DOHH2 (cell line): ENCODE measurements around the gene TLE3.

Experiments used
- H3F3A ChIP-seq: fragments of 200-600 bp; sonication (generic), shearing (Covaris generic); 2 replicates; pipeline ENCODE4 v1.6.0; 2016; ENCODE audit warnings: antibody characterized with exemption, mild to moderate bottlenecking; ENCODE audit not compliant: control insufficient read depth, insufficient read depth
- H3K27ac ChIP-seq: fragments of 200-600 bp; sonication (generic); 2 replicates; pipeline ENCODE4 v1.5.1; 2014; ENCODE audit warnings: low read depth, mild to moderate bottlenecking, low read length, moderate library complexity
- H3K27me3 ChIP-seq: fragments of 200-600 bp; sonication (generic); 2 replicates; pipeline ENCODE4 v1.6.1; 2014; ENCODE audit warnings: mild to moderate bottlenecking, low read length, mixed read lengths; ENCODE audit not compliant: control insufficient read depth
- H3K36me3 ChIP-seq: fragments of 200-600 bp; sonication (generic); 2 replicates; pipeline ENCODE4 v1.6.1; 2014; ENCODE audit warnings: mild to moderate bottlenecking, low read length, moderate library complexity, mixed read lengths; ENCODE audit not compliant: control insufficient read depth
- H3K4me1 ChIP-seq: fragments of 200-600 bp; sonication (generic); 2 replicates; pipeline ENCODE4 v1.6.1; 2014; ENCODE audit warnings: mild to moderate bottlenecking, low read length, mixed read lengths; ENCODE audit not compliant: control insufficient read depth
- H3K4me2 ChIP-seq: fragments of 200-600 bp; sonication (generic); 2 replicates; pipeline ENCODE4 v1.6.0; 2014; ENCODE audit warnings: mild to moderate bottlenecking, low read length, moderate library complexity
- H3K4me3 ChIP-seq: fragments of 200-600 bp; sonication (generic); 2 replicates; pipeline ENCODE4 v1.5.1; 2014; ENCODE audit warnings: mild to moderate bottlenecking, low read length, mixed read lengths
- H3K79me2 ChIP-seq: fragments of 200-600 bp; sonication (generic); 2 replicates; pipeline ENCODE4 v1.6.1; 2014; ENCODE audit warnings: mild to moderate bottlenecking, low read length, mixed read lengths; ENCODE audit not compliant: control insufficient read depth
- H3K9me2 ChIP-seq: fragments of 200-600 bp; sonication (generic); replicated peaks from 2 replicates; pipeline ENCODE4 v1.6.1; 2014; ENCODE audit warnings: mild to moderate bottlenecking, low read length, mixed read lengths; ENCODE audit not compliant: control insufficient read depth
- H3K9me3 ChIP-seq: fragments of 200-600 bp; sonication (generic); 2 replicates; pipeline ENCODE4 v1.6.1; 2014; ENCODE audit warnings: antibody characterized with exemption, low read length, mixed read lengths; ENCODE audit not compliant: control insufficient read depth, insufficient read depth
- H4K20me1 ChIP-seq: fragments of 200-600 bp; sonication (generic); 2 replicates; pipeline ENCODE4 v1.6.0; 2014; ENCODE audit warnings: low read depth, mild to moderate bottlenecking, antibody characterized with exemption, low read length, moderate library complexity; ENCODE audit not compliant: control insufficient read depth, insufficient read depth
- CTCF ChIP-seq: fragments of 200-600 bp; sonication (generic); IDR thresholded peaks from one replicate; pipeline ENCODE4 v1.5.1; 2014; ENCODE audit warnings: antibody characterized with exemption, mild to moderate bottlenecking, low read depth, low read length; ENCODE audit not compliant: poor library complexity, severe bottlenecking
- EZH2phosphoT487 ChIP-seq: fragments of 200-600 bp; sonication (generic); IDR thresholded peaks from 2 replicates; pipeline ENCODE4 v1.6.1; 2017; ENCODE audit warnings: borderline replicate concordance, mild to moderate bottlenecking, antibody characterized with exemption, low read length, moderate library complexity, mixed read lengths

The TLE3 gene

GRCh38 chr15:70097321-70098152 lies at the start of gene TLE3:
TLE3 (minus strand) TSS chr15:70097917; CDS start chr15:70096798, 1,119 bp downstream.
- TF ChIP-seq CTCF (peak; percentile 16), EZH2phosphoT487 (no peak)
- H3K4me1 ChIP-seq, result peaks cover 63% of the 10 kb centered on the region
- peak within 1 kb of the TSS; percentile 82 for H3K4me2 ChIP-seq
- no peaks in the 10 kb centered on the region for H3K9me2 ChIP-seq
- H3K27me3 ChIP-seq, result peaks cover 18% of the 10 kb centered on the region
- H3K36me3 ChIP-seq, result peaks cover 40% of the 10 kb centered on the region
- H3K27ac ChIP-seq, result peak within 1 kb of the TSS; percentile 84
- peaks cover 13% of the 10 kb centered on the region for H3F3A ChIP-seq
- no peaks in the 10 kb centered on the region for H3K9me3 ChIP-seq
- peaks cover 49% of the 10 kb centered on the region for H3K79me2 ChIP-seq
- H3K4me3 ChIP-seq, result peak within 1 kb of the TSS; percentile 98
- H4K20me1 ChIP-seq, result peaks cover 19% of the 10 kb centered on the region

- peaks cover 41% of the 10 kb centered on the region for H3K27me3 ChIP-seq
- no peaks in the 10 kb centered on the region for H3K9me2 ChIP-seq
- H3K9me3 ChIP-seq, result no peaks in the 10 kb centered on the region
- no peaks in the 10 kb centered on the region for H3F3A ChIP-seq
- no peak overlapping the region for H3K4me3 ChIP-seq
- no peaks in the 10 kb centered on the region for H3K79me2 ChIP-seq
- H3K4me1 ChIP-seq, result no peaks in the 10 kb centered on the region
- H3K4me2 ChIP-seq, result no peak overlapping the region
- H3K36me3 ChIP-seq, result no peaks in the 10 kb centered on the region
- no peaks in the 10 kb centered on the region for H4K20me1 ChIP-seq
- no peak overlapping the region for H3K27ac ChIP-seq
- TF ChIP-seq EZH2phosphoT487 (no peak), CTCF (no peak)
These were observed 49.6 kb upstream of the TLE3 start for GRCh38 chr15:70147178-70147760.

GRCh38 chr15:70146771-70147170 lies 49.1 kb upstream of the TLE3 start:
- Histone ChIP-seq H3K27me3 (peaks cover 43% of the 10 kb centered on the region), H4K20me1 (no peaks in the 10 kb centered on the region), H3K79me2 (no peaks in the 10 kb centered on the region), H3F3A (no peaks in the 10 kb centered on the region), H3K4me1 (no peaks in the 10 kb centered on the region), H3K9me3 (no peaks in the 10 kb centered on the region), H3K36me3 (no peaks in the 10 kb centered on the region), H3K4me3 (no peak overlapping the region), H3K9me2 (no peaks in the 10 kb centered on the region), H3K27ac (no peak overlapping the region), H3K4me2 (no peak overlapping the region)
- no peak for TF ChIP-seq EZH2phosphoT487
- TF ChIP-seq CTCF, result no peak
